Renal pelvis (tissue), 4 donors: ENCODE results near the gene SLC25A22. TPM values are rescaled to one million over a fixed set of nuclear protein-coding genes. Genes with fewer than 3 reads are reported as not detected.

Experiments used
- DNase-seq: peaks from one replicate; pipeline ENCODE4 v3.0.0-alpha.2; 2013
- polyA plus RNA-seq, 3 donors: library from polyadenylated mRNA; unstranded; fragments of 120-200 nt; gene quantifications; one replicate each; pipeline ENCODE4 v1.2.1, GENCODE V29; 2013; ENCODE audit not compliant: insufficient read length in 3 of 3

SLC25A22 gene
- polyA plus RNA-seq, 3 donors: 16.0 to 20.9 (median 20.6) TPM

- DNase-seq: no peak
Observed at GRCh38 chr11:808427-809286, 10.6 kb upstream of the SLC25A22 start.

- no peak for DNase-seq
Observed at GRCh38 chr11:804599-804964, 6.5 kb upstream of the SLC25A22 start.

DNA sequence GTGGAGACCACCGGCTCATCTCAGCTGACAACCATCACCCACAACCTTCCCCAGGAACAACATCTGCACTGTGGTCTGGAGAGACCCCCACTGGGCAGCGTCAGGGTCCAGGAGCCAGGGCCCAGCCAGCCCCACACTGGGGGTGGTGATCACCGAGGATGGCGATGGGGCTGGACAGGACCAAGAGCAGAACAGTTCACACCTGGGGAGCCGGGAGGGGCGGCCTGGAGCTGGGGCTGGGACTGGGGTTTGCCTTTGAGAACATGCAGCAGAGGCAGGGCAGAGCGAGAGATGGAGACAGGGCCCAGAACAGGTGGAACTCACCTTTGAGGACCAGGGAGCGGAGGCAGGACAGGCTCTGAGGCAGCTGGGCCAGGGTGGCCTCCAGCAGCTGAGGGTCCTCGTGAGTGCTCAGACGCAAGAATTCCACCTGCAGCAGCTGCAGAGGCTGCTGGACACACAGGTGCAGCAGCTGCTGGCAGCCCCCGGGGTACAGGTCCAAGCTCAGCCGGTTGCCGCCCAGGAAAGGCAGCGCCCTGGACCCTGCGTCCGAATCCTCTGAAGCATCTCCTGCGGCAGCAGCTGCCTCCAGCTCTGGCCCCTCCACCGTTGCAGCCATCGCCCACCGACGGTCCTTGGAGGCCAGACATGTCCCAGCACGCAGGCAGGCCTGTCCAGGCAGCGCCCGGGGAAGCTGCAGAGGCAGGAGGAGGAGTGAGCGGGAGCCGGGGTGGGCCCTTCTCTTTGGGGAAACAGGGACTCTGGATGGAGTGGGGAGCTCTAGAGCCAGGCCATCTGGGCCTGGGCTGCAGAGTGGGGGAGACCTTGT is 5.9 kb upstream of the SLC25A22 start:
- DNase-seq: no peak

DNA sequence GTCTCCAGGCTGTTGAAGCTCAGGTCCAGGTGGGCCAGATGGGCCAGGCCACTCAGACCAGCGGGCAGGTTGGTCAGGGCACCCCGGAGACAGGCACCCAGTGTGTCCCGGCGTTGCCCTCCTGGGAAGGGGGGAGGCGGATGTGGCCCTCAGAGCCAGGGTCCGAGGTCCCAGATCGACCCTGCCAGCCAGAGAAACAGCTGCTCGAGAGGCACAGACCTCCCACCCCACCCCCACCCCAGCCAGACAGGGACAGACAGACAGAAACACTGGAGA is 5.3 kb upstream of the SLC25A22 start:
- DNase-seq: no peak

- DNase-seq: no peak
Observed at GRCh38 chr11:802693-803466, 4.8 kb upstream of the SLC25A22 start.

DNA sequence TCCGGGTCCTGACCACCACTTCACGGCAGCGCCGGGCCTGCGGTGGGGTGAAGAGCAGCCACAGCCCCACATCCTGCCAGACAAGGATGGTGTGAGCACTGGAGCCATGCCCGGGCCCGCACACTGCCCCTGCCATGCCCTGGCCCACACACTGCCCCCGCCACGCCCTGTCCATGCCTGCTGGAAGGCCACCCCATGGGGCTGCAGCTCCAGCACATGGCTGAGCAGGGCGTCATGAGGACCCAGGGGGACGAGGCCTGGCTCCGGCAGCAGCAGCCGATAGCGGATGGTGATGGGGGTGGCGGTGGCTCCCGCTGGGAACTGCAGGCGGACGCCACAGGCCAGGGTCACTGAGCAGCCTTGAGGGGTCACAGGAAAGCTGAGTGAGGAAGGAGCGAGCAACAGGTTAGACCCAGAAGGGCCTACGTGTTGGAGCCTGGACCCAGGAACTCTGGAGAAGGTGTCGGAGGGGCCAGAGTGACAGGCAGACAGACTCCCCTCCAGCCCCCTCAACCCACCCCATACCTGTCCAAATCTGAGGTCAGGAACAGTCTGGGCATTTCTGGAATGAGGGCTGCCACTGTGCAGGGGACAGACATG is 4.0 kb upstream of the SLC25A22 start:
- DNase-seq: no peak

- DNase-seq: no peak
Observed at GRCh38 chr11:801097-801780, 3.2 kb upstream of the SLC25A22 start.

- no peak for DNase-seq
Observed at GRCh38 chr11:800473-800872, 2.4 kb upstream of the SLC25A22 start.

DNA sequence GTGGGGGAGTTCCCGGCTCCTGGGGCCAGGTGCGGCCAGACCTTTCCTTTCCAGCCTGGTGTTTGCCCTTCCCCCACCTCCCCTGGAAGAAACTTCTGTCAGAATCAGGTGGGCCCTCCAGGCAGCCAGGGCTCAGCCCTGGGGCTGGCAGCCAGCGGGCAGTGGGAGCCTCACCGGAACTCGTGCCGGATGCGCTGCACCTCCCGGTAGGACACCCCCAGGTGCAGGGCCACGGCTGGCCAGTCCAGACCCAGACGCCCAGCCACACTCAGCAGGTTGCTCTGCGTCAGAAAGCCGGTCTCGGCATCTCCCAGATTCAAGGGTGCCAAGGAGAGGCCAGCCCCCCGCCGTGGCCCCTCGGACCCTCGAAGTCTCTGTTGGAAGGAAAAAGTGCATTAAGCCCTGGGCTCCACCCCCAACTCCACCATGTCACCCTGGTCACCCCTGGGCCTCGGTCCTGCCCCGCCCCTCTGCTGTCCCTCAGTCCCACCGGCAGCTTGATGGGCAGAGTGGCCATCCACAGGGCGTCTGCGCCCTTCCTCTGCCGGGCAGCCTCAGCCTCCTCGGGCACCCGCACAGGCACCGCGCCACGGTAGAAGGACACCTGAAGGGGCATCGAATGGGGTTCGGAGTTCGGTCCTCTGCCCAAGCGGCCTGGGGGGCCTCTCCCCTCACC is 1.7 kb upstream of the SLC25A22 start:
- DNase-seq: no peak

DNA sequence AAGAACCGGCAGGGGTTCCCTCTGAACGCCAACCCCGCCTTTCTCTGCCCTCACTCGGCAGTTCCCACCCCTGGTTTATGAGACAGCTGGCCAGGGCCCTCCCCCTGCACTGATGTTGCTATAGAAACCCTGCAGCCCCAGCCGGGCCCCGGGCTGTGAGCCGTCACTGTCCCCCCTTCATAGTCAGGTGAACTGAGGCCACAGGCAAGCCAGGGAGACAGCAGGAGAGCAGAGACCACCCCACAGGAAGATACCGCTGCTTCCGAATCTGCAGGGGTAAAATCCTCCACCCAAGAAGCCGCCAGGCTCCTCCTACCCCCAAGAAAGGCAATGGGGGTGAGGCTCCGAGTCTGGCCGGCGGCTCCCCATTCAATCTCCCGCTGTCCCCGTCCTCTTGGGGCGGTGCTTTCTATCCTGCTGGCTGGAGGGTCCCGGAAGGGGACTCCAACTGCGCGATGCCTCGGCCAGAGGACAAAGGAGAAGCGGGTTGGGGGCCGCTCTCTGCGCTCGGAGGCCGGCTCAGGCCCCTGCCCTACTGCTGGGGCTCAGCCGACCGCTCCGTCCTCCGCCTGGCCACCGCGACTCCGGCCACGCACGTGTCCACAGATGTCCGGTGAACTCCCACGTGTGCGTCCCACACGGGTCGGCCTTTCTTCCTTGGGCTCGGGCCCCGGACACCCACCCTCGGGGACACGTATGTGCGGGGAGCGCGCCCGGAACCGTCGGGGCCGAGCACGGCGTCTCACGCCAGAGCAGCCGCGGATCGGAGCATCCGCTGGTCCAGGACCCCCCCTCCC is 587 bp downstream of the SLC25A22 start:
- DNase-seq: peak; percentile 83

GRCh38 chr11:796565-797295 is 1.4 kb downstream of the SLC25A22 start:
- no peak for DNase-seq

DNA sequence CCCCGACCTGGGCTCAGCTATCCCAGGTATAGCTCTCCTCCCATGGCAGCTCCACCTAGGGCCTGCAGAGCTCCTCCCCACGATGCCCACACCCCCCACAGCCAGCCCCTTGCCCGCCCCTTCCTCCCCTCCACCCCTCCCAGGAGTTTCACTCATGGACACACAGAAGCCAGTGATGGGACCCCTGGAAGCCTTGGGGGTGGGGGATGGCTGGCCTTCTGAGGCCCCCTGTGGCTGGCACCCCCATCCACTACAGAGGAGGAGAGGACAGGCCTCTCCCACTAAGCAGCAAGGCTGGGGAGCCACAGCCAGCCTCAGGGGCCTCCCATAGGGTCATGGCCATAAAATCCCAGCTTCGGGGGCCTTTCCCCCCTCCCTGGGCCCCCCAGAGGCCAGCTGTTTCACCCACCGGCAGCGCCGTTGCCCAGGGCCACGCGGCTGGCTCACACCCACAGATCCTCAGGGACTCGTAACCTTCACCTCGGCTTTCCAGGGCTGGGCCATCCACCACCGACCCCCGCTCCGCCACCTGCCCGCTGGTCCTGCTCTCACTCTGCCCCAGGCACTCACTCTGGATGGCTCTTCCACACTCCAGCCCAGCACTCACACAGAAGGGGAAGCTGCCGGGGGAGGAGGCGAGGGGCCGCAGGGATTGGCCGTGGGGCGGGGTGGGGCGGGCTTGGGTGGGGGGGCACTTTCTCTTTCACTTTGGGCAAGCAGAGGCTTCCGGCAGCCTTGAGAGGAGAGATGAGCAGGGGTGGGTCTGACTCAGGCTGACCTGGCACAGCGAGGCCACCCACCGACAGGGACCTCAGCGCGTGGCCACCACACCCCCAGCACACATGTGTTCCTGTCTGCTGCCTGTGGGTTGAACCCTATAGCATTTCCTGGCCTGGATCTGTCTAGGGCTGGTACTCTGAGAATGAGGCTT is 2.2 kb downstream of the SLC25A22 start:
- DNase-seq: peak; percentile 62

- DNase-seq: no peak
Observed at GRCh38 chr11:794766-795633, 3.1 kb downstream of the SLC25A22 start.

- no peak for DNase-seq
Observed at GRCh38 chr11:794013-794765, 3.9 kb downstream of the SLC25A22 start.

- DNase-seq: no peak
Observed at GRCh38 chr11:793556-793955, 4.5 kb downstream of the SLC25A22 start.

DNA sequence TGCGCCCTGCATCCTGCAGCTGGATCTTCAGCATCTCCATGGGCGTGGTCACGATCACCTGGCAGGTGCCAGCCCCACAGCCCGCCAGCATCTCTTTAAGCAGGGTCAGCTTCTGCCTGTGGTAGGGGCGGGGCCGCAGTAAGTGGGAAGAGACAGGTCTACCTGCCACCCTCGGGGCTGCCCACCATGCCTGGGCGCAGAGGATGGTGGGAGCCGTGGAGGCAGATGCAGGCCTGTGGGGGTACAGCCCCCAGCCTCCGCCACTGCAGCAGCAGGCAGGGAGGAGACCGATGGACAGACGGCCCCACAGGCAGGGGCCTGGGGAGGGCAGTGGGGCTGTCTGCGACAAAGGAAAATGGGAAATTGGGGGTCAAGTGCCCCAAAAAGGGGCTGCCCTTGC is 5.2 kb downstream of the SLC25A22 start:
- DNase-seq: no peak

- DNase-seq: no peak
Observed at GRCh38 chr11:792535-792821, 5.6 kb downstream of the SLC25A22 start.
